NCI-H1417 (cell line): ENCODE results near the gene RHOXF2B.
"Not testable (repeated sequence)": the region's sequence is repeated elsewhere in the genome, so short reads cannot be mapped to it uniquely, and the experiment has no call there.

Source experiments
- DNase-seq, 3 experiments: peaks; one replicate each; lab custom pipeline; 2025; lab: John Stamatoyannopoulos, UW

RHOXF2B gene

GRCh38 chrX:120077590-120077989 lies at the start of gene RHOXF2B:
Gene RHOXF2B (minus strand): TSS chrX:120077690. CDS start chrX:120077552, 138 bp downstream.
- not testable (repeated sequence) for DNase-seq

GRCh38 chrX:120125444-120125843 lies 48.0 kb upstream of the RHOXF2B start:
- DNase-seq, result no peak

DNA sequence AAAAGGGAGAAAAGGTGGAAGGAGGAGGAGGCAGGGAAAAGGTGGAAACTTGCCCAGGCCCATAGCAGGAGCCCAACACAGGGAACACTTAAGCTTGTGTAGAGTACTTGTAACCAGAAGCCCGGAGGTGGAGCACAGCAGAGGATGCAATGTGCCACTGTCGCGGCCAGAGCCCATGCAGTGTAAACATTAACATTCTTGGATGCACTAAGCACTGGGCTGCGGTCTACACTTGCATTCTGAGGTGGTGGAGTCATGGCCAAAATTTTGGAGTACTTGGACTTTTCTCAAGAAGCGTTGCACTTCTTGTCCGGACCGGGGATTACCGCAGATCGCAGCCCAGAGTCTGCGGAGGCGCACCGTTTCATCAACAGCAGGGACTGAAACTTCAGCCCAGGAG lies 42.7 kb upstream of the RHOXF2B start:
- no peak for DNase-seq

DNA sequence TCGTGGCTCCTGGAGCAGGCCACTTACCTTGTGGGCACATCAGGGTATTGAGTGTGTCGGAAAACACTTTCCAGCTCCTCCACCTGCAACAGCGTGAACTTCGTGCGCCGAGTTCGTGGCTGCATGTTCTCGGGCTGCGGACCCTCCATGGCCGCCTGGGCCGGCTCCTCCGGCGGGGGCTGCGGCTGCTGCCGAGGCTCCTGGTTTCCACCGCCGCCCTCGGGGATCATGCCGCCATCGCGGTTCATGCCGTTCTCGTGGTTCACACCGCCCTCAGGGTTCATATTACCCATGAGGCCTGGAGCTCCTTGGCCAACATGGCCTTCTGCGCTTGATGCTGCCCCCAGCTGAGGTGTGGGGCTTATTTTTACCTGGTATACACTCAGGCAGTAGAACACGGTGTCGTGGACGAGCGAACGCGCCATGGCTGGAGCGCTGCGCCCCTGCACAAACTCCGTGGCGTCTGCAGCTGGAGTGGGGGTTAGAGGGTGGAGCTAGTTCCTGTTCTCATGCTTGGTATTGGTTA lies 38.0 kb upstream of the RHOXF2B start, which contains the start of gene RHOXF1:
RHOXF1 (minus strand) TSS at position 476 of the 526 bp plus-strand sequence; CDS start at position 425, 51 bp downstream.
- DNase-seq, result no peak

DNA sequence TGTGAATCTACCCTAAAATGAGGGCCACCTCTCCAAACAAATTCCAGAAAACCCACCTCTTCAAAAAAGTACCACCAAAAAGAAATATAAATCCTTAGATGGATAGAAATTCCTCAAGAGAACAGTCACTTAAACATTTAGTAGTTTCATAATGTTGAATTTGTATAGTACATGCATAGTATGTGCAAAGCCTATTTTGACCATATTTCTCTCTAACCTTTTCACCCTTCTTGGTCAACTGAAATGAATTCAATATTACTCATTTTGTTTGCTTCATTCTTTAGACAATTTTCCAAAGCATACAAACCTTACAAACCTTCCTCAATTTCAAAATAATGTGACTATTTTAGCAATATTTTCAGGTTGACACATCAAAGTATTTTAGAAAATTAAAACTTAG lies 34.1 kb upstream of the RHOXF2B start:
- no peak for DNase-seq

- no peak for DNase-seq
Observed at GRCh38 chrX:120109378-120109777, 31.9 kb upstream of the RHOXF2B start.

- not testable (repeated sequence) for DNase-seq
Observed at GRCh38 chrX:120104707-120105106, 27.2 kb upstream of the RHOXF2B start.

DNA sequence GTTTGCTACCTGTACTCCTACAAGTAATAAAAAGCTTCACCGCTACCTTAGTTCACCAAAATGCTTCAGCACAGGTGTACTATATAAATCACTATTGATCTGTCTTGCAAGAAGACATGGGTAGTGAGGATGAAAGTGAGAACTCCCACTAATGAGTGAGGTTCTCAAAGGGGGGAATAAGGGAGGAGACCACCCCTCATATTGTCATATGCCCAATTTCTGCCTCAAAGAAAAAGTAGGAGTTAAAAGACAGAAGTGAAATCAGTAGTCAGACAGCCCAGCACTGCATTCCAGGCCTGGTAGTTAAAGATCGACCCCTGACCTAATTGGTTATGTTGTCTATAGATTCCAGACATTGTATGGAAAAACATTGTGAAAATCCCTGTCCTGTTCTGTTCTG lies 23.6 kb upstream of the RHOXF2B start:
- DNase-seq, result not testable (repeated sequence)

DNA sequence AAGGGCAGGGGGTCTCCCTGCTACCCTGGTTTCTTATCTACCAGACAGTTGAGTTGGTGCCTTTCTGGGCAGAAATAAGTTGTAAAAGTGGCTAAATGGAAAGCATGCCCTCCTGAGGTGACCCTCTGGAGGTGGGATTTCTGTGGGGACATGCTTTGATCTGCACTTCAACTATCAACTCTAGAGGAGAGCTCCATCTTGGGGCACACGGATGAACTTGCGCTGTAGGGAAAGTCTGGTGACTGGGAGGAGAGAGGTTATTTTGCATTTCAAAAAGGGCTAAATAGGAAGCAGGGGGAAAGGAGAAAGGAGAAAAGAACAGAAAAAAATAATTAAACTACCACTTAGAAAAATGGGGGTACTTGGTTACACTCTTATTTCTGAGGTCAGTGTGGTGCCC lies 12.7 kb upstream of the RHOXF2B start:
- DNase-seq, result no peak

DNA sequence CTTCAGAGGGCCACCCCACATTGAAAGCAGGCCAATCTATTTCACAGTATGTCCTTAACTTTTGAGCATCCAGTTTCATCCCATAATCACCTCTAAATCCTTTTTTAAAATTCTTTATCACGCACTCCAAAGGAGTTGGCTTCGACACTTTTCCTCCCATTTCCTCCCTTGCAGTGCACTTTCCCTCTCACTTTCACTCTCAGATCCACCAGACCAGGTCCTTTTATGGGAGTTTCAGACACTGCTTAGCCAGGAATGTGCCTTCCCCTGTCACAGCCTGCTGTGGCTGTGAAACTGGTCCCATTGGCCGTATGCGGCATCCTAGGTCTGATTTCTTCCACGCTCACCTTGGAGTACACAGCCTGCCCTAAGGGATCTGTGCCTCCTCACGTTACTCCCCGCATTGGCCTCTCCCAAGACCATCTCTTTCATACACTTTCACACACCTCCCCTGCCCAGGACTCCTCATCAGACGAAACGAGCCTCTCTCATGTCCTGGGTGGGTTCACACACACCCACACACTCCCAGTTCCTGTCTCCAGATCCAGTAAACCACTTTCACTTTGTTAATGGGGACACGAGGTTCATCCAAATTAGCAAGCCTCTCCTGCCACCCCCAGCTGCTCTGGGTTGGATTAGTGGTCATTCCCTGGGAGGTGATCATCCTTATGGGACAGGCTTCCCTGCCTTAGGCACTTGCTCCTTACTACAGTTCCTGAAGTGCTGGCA lies 10.0 kb upstream of the RHOXF2B start:
- no peak for DNase-seq

- not testable (repeated sequence) for DNase-seq
Observed at GRCh38 chrX:120085553-120086185, 8.2 kb upstream of the RHOXF2B start.

DNA sequence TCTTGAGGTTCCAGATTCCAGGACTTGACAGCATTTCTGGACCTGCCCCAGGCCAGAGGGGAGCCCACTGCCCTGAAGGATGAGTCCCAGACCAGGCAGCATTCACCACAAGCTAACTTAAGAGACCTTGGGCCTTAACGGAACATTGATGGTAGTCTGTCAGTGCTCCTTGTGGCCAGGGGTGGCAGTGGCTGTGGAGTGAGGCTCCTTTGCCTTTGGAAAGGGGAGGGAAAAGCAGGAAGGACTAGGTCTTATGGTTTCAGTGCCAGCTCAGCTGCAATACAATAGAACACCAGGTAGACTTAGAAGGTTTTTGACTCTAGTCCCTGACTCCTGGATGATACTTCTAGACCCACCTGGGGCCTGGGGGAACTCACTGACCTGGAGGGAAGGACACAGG lies 11.3 kb downstream of the RHOXF2B start:
- DNase-seq, result not testable (repeated sequence)

- not testable (repeated sequence) for DNase-seq
Observed at GRCh38 chrX:120042712-120043111, 34.8 kb downstream of the RHOXF2B start.

GRCh38 chrX:120042247-120042646 lies 35.2 kb downstream of the RHOXF2B start:
- DNase-seq, result not testable (repeated sequence)

DNA sequence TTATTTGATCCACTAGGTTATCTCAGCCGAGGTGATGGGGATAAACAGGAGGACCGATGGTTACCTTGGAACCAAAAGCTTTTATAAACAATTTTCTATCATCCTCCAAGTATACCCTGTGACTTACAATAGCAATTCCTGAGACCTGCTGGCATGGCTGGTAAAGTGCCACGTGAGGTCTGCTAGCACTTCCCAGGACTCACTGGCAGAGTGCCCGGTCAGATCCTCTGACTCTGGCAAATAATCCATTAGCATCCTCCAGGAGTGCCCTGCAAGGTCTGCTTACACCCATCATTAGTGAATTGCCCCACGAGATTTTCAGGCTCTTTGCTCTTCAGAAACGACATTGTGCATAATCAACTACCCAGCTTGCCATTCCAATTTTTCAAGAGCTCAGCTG lies 37.3 kb downstream of the RHOXF2B start:
- not testable (repeated sequence) for DNase-seq

DNA sequence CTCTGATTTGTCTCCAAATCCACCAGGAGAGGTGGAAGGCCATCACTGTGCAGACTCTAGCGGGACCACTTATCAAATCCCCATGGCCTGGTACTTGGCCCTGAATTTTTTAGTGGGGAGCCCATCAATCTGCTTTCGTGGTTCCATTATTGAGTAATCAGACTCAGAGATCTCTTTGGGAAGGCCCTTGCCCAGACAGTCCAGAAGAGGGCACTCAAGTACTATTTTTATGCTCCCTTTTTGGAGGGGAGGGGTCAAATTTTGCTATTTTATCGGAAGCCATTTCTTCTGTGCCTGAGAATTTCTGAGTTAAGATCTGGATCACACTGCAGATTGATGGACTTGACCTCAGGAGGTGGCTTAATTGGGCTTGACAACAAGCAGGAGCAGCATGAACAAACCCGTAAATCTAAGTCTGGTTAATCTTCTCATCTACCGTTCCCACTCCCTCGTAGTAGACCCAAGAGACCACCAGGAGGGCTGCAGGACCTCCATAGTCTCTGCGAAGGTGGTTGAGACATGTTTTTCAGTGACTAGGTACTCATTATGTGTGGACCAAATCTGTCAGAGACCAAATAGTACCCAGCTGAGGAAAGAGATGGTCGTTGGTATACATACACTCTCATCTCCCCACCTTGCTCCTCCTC lies 38.3 kb downstream of the RHOXF2B start:
- DNase-seq, result not testable (repeated sequence)

DNA sequence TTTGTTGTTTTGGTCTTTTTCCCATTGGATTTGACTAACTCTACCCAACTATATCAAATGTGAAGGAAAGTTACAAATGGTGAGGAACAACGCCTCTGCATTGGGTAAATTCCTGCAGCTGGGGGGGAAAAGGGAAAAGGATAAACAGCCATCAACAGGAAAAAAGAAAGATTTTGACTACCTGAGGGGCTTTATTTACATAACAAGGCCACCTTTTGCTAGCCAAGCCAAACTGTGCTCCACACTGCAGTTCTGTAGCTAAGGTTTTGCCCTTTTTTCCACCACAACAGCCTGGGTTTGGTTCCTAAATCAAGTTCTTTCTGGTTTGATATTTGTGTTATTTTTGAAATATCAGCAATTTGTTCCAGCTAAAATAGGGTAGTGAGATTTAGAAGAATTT lies 40.8 kb downstream of the RHOXF2B start:
- no peak for DNase-seq

DNA sequence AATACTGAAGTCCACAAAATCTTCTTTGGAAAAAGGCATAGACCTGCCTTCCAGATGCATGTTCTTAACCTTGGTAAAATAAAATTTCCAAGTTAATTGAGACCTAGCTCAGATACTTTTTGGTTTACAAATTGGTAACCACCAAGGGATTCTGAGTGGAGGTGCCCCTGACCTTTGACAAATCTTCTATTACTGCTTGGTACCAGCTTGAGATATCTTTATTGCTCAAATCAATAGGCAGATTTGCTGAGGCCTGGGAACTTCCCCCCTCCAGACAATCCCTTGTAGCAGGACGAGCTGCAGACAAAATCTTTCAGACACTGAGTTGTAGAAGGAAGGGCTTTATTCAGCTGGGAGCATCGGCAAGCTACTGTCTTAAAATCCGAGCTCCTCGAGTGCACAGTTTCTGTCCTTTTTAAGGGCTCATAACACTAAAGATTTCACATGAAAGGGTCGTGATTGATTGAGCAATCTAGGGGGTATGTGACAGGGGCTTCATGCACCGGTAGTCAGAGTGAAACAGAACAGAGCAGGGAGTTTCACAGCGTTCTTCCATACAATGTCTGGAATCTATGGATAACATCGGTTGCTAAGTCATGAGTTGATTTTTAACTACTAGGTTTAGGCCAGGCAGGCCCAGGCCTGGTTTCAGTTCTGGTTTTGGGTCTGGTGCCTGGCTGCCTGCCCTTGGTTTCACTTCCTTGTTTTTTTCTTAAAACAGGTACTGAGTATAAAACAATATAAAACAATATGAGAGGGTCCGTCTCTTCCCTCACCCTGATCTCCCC lies 41.8 kb downstream of the RHOXF2B start:
- not testable (repeated sequence) for DNase-seq

DNA sequence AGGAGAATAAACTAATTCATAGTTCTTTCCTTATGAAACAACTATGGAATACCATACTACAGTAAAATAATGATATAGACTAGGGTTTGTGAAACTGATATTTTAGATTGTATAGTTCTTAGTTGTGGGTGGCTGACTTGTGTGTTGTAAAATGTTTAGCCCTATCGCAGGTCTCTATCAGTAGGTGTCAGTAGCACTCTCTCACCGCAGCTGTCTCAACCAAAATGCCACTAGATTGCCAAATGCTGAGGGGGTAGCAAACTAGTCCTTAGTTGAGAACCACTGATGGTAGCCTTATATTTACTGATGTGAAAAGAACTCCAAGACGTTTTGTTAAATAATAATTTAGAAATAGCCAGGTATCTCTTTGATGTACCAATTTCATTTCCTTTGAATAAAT lies 48.1 kb downstream of the RHOXF2B start:
- DNase-seq, result no peak

GRCh38 chrX:120023259-120023658 lies 54.2 kb downstream of the RHOXF2B start:
- peak in 1 of 3 experiments; percentile 29 for DNase-seq

DNA sequence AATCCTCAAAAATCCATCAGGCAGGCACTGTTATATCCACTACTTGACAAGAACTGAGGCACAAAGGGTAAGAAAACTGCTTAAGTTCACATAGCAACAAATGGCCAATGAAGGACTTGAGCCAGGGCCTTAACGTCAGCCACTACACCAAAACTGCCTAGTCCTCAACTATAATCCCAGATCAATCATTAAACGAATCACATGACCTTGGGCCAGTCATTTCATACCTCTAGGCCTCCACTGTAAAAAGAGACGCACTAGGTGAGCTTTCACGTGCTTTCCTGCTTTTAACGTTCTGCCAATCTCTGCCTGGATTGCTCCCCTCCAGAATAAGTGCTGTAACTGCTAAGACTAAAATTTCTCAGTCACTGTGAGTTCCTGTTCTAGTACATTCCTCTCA lies 54.7 kb downstream of the RHOXF2B start:
- no peak for DNase-seq
